Prostate gland (tissue), 2 donors: ENCODE measurements around the gene MRPL54.

Source experiments
- CTCF ChIP-seq, 4 experiments: fragments of 200-600 bp in 2 of 4; fragments of 450-650 bp in 2 of 4; sonication (generic) in 2 of 4; IDR thresholded peaks; 1 replicate in 3 of 4; 2 replicates in 1 of 4; pipeline ENCODE4 v1.5.1; 2016 to 2019; ENCODE audit warnings: antibody characterized with exemption in 4 of 4, mild to moderate bottlenecking in 2 of 4, moderate library complexity in 2 of 4
- POLR2A ChIP-seq: fragments of 450-650 bp; IDR thresholded peaks from one replicate; pipeline ENCODE4 v1.6.1; 2016; ENCODE audit warnings: antibody characterized with exemption, mild to moderate bottlenecking
- POLR2AphosphoS5 ChIP-seq: sonication (generic); formaldehyde crosslinking; IDR thresholded peaks from one replicate; pipeline ENCODE4 v1.6.1; 2017; ENCODE audit warnings: antibody characterized with exemption

DNA sequence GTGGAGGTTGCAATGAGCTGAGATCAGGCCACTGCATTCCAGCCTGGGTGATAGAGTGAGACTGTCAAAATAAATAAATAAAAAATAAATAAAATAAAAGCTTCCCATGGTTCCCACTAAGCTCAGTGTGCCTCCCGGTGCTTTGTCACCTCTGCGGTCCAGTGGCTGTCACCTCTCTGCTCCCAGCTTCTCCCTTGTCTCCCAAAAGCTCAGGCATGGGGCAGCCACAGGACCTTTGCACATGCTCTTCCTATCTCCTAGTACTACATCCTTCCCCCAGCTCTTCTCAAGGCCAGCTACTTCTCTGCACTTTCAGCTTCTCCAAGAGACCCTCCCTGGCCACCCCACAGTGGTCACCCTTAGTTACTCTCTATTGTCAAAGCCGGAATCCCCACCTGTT, 31.3 kb downstream of the MRPL54 start:
- TF ChIP-seq POLR2A = no peak
- TF ChIP-seq CTCF (IDR thresholded peaks at IDR 0.05) = no peak
- no peak for TF ChIP-seq POLR2AphosphoS5
